Stimulated activated CD4-positive, alpha-beta T cell treated with anti-CD3 and anti-CD28 coated beads, Interleukin-2, amount 100 ng/mL, for 4 hours (primary cell): Measurements from ENCODE around the gene RNH1.

Experiments used
- DNase-seq: peaks from one replicate; pipeline ENCODE4 v3.0.0-alpha.2; 2020; ENCODE audit warnings: low read depth

Gene RNH1

DNA sequence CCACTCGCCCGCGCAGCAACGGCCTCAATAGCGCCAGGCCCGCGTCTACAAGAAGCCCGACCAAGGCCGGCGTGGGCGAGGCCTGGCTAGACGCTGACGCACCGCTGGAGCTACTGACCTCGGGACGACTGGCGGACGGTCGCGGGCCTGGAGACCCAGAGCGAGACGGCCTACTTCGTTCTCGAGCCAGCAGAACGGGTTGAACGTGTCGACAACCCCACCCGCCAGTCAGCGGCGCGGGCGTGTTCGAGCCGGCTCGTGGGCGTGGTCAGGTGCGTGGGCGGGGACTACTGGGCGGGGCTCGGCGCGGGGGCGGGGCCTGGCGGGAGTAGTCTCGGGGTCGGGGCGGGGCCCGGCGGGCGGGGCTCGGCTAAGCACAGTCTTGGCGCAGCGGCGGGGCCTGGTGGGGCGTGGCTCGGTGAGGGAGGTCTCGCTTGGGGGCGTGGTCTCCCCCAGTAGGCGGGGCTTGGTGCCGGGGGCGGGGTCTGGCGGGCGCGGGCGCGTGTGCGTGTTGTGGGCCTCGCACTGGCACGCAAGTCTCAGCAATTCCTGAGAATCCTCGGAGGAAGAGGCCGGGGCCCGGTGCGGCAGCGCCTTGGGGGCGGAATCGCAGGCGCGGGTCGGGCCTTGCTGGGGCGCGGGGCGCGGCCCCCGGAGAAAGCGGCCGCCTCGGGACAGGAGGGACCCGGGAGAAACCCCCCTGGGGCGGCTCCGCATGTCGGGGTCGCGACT, at the start of gene RNH1:
Gene RNH1 (minus strand): TSS at position 248 of the 732 bp plus-strand sequence. CDS start 5,080 bp downstream, outside the sequence.
- peak; percentile 99 for DNase-seq

DNA sequence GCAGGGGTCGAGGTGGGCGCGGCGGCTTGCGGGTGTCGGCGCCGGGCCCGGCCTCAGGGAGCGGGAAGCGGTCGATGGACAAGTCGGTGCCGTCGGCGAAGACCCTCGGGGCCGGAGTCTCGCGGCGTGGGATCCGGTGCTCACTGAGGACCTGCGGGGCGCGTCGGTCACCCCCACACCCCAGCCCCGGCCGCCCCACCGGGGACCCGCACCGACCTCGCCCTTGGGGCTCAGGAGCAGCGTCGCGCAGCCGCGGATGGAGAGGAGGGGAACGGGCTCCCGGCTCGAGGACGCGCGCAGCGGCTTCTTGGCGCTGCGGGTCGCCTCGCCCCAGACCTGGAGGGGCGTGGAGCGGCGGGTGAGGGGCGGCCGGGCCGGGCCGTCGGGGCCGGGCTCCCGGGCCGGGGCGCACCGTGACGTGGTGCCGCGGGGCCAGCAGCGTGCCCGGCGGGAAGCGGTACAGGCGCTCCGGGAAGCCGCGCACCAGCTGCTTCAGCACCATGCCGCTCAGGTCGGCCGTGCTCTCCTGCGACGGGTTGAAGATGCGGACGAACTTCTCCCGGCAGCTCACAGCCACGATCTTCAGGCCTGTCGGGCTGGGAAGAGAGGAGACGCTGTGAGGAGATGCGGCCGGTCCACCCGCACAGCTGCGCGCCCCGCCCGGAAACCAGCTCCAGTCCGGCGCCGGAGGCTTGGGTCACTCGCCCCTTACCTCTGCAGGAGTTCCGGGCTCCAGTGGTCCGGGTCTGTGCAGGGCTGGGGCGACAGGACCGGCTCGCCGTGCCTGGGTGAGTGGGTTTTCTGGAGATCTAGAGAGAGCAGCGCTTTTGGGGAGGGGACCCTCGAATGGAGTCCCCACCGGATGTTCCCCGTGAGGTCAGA, 49.0 kb upstream of the RNH1 start:
- no peak for DNase-seq

DNA sequence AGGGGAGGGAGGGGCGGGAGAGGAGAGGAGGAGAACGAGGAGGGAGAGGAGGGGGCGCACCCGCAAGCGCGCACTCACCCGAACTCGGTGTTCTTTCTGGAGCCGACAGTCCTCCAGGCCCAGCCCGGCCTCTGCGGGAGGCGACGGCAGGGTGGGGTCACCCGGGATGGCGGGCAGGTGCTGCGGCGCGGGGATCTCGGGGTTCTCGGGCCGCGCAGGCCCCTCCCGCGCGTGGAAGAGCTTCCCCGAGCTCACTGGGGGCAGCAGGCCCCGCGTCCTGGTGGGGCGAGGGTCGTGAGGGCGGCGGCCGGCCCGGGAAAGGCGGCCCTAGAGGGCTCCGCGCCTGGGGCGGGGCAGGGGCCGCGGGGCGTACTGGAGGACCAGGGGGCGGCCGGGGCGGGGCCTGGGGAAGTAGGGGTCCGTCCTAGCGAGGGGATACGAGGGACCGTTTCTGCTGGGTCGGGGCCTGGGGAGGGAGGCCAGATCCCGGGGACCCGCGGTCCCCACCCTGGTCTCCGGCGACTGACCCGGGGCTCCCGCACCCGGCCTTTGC, 48.3 kb upstream of the RNH1 start:
- no peak for DNase-seq

DNA sequence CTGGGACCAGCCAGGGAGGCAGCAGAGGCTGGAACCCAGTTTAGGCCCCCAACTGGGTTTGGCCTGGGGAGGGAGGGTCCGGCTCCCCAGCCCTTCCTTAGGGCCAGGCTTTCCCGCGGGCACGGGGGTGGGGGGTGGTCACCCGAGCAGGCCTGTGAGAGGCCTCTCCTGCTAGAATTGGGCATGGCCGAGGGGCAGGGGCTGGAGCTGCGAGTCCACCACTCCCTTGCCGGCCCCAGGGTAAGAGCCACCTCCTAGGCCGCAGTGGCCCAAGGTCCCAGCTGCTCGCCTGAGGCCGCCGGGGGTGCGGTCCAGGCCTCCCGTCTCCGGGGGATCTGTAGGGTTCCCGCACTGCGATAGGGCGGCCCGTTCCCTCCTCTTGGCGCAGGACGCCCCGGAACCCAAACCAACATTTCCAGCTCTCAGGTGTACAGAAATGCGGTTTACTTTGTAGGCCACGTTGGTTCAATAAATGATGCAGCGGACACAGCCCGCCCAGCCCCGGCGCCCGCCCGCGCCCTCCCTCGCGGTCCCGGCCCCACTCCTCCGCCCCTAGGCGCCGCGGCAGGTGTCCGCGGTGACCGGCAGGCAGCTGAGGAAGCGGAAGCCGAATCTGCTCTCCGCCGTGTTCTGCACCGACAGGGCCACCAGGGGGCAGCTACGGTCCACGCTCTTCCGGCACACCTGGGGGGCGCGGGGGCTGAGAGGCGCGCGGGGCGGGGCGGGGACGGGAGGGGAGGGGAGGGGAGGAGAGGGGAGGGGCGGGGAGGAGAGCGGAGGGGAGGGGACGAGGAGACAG, 47.6 kb upstream of the RNH1 start:
- peak; percentile 71 for DNase-seq

- DNase-seq: no peak
Measured at GRCh38 chr11:553988-554340, 46.9 kb upstream of the RNH1 start.

- DNase-seq: no peak
Measured at GRCh38 chr11:553083-553987, 46.3 kb upstream of the RNH1 start.

- no peak for DNase-seq
Measured at GRCh38 chr11:551596-551995, 44.6 kb upstream of the RNH1 start.

DNA sequence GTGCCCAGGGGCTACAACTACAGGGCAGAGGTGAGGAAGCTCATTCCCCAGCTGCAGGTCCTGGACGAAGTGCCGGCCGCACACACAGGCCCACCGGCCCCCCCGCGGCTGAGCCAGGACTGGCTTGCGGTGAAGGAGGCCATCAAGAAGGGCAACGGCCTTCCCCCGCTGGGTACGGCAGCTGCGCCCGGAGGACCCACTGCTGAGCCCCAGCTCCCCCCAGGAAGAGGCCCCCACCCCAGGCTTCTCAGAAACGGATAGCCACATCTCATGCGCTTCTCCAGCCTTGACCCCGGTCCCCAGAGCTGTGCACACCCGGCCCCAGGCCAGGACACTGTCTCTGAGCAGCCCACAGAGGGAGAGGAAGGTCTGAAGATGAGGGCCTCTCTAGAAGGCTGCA, 44.1 kb upstream of the RNH1 start:
- no peak for DNase-seq

DNA sequence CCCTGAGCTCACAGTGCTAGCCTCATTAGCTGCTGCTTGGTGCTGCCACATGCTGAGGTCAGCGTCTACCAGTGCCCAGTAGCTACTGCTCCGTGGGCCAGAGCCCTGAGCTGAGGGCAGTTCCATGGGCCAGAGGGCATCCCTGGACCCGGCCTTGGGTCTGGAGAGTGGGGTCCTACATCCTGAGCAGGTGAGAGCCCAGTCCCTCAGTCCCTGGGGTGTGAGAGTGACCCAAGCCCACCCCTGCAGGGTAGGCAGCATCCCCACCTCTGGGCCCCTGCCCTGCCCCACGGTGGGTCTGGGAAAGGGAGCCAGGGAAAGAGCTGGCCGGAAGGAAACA, 43.7 kb upstream of the RNH1 start:
- no peak for DNase-seq

GRCh38 chr11:550021-550745, 43.1 kb upstream of the RNH1 start:
- DNase-seq: no peak

DNA sequence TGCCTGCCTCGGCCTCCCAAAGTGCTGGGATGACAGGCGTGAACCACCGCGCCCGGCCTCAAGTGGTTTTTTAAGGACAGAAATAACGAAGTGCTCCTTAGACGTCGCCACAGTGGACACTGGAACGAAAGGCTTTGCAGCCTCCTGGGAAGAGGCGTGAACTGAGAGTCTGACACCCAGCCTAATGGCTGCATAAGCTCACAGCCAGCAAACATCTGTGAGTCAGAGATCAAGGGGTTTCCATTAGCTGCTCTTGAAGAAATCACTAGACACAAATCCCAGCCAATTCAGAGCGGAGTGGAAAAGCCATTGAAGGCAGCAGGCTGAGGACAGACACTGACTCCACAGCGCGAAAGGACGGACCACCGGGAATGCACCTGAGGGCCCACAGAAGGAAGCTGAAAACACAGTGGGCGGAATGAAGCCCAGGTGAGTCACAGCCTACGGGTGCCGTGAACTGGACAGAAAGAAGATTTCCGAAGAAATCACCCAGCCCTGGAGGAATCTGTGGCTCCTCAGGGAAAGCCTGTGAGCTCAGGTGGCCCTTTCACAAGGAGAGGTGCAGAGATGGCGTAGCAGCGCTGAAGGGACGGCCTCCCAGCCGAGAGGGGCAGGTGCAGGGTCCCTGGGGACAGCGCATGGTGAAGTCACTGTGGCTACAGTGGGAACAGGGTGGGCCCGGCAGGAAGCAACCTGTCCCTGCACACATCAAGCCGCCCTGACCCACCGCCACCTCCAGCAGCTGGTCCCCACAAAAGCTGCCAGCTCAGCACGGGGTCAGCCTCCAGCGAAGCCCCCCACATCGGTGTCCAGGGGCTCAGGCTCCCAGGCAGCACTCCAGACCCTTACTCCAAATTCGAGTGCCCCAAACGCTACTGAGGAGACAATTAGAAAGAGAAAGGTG, 41.9 kb upstream of the RNH1 start:
- no peak for DNase-seq

- no peak for DNase-seq
Measured at GRCh38 chr11:545171-545570, 38.1 kb upstream of the RNH1 start.

- no peak for DNase-seq
Measured at GRCh38 chr11:544817-545166, 37.8 kb upstream of the RNH1 start.

- no peak for DNase-seq
Measured at GRCh38 chr11:541433-541885, 34.4 kb upstream of the RNH1 start.

DNA sequence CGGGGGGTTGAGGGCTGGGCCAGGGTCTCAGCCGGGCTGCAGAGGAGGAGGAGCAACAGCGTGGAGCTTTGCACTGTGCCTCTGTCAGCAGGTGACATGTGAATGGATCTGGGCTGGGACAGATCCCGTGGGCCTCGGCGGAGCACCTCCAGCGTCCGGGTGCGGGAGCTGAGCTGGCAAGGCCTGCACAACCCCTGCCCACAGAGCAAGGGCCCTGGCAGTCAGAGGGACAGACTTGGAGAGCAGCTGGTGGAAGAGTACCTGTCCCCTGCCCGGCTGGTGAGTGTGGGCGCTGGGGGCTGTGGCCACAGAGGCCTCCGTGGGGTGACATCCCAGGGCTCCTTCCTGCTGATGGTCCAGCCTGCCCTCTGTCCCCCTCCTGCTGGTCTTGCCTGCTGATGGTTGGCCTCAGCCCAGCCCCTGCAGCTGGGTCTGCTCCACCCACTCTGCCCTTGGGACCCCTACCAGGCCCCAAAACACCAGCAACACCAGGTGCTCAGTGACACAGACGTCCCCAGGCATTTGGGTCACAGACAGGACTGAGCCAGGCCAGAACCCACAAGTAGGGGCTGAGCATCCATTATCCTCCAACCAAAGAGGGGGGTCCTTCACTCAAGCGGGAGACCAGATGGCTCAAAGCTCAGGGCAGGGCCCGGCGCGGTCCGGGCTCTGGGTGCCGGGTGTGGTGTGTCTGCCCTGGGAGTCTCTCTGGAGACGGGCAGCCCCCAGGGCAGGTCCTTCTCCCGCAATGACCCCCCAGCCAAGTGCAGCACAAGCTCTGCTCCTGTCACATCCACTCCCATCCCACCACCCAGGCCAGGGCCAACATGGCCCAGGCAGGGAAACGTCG, 33.8 kb upstream of the RNH1 start:
- no peak for DNase-seq

GRCh38 chr11:539971-540481, 33.0 kb upstream of the RNH1 start:
- no peak for DNase-seq

DNA sequence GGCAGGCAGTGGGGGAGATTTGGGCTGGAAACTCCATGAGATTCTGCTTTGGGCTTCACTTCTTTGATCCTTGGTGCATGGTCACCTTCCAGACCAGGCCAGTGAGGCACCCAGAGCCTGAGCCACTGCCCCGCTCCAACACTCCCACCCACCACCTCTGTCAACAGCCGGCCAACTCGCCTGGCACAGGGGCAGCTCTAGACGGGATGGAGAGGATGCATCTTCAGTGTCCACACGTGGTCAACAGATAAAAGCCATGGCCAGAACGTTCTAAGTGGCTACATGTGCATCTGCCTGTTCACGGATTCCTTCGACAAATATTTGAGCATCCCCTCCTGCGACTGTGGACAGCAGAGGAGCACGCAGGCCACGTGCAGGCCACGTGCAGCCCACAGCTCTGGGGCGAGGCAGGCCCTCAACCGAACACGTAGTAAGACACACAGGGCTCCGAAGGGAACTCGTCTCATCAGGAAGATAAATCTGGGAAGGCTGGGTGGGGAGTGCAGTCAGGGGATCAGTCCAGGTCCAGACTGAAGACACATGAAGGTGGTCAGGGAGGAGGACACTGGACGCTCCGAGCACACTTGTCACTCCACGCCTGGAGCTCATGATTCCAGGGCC, 31.5 kb upstream of the RNH1 start:
- no peak for DNase-seq
